Natural killer cell (primary cell): ENCODE data around the gene GRB10. TPM values are rescaled to one million over a fixed set of nuclear protein-coding genes. Genes with fewer than 3 reads are reported as not detected.
"Not testable (repeated sequence)": the region's sequence is repeated elsewhere in the genome, so short reads cannot be mapped to it uniquely, and the experiment has no call there.

Experiments
- ATAC-seq, 3 donors: fragments of 150-1000 bp in 2 of 3; fragments of 200-7000 bp in 1 of 3; cut with Tn5 transposase; 1 replicate in 1 of 3; 2 replicates in 2 of 3; pipeline ENCODE4 v1.10.0; 2021; ENCODE audit warnings: mild to moderate bottlenecking in 2 of 3, moderate library complexity in 2 of 3
- DNase-seq, 2 donors: peaks; one replicate each; pipeline versions ENCODE4 v3.0.0 to v3.0.0-alpha.2; 2013 to 2021; ENCODE audit warnings: mixed read lengths in 1 of 2
- H3K27ac ChIP-seq: one replicate; pipeline ENCODE4 v1.5.1; 2013; ENCODE audit warnings: mild to moderate bottlenecking, low read length
- H3K27me3 ChIP-seq: one replicate; pipeline ENCODE4 v1.6.1; 2013; ENCODE audit warnings: low read length; ENCODE audit not compliant: control insufficient read depth, insufficient read depth
- H3K36me3 ChIP-seq: one replicate; pipeline ENCODE4 v1.6.1; 2013; ENCODE audit warnings: low read length; ENCODE audit not compliant: control insufficient read depth, insufficient read depth
- H3K4me1 ChIP-seq: one replicate; pipeline ENCODE4 v1.6.1; 2013; ENCODE audit warnings: low read length; ENCODE audit not compliant: control insufficient read depth, insufficient read depth
- H3K4me3 ChIP-seq: one replicate; pipeline ENCODE4 v1.5.1; 2013; ENCODE audit warnings: low read length
- H3K9me3 ChIP-seq: one replicate; pipeline ENCODE4 v1.6.1; 2013; ENCODE audit warnings: low read length; ENCODE audit not compliant: control insufficient read depth, insufficient read depth
- H3K27ac Mint-ChIP-seq, 2 donors: one replicate each; pipeline ENCODE4 v1.8.0; 2022; ENCODE audit warnings: mild to moderate bottlenecking in 2 of 2, mixed read lengths in 2 of 2, moderate library complexity in 1 of 2
- H3K27me3 Mint-ChIP-seq, 2 donors: one replicate each; pipeline ENCODE4 v1.8.0; 2022; ENCODE audit warnings: low read depth in 2 of 2, mixed read lengths in 2 of 2
- H3K36me3 Mint-ChIP-seq: one replicate; pipeline ENCODE4 v1.8.0; 2022; ENCODE audit warnings: mixed read lengths
- H3K4me1 Mint-ChIP-seq, 2 donors: one replicate each; pipeline ENCODE4 v1.8.0; 2022; ENCODE audit warnings: mixed read lengths in 2 of 2
- H3K4me3 Mint-ChIP-seq: one replicate; pipeline ENCODE4 v1.8.0; 2022; ENCODE audit warnings: mild to moderate bottlenecking, moderate library complexity, mixed read lengths
- H3K9me3 Mint-ChIP-seq, 2 donors: one replicate each; pipeline ENCODE4 v1.8.0; 2022; ENCODE audit warnings: mixed read lengths in 2 of 2
- CTCF ChIP-seq: fragments of 200-600 bp; IDR thresholded peaks from one replicate; pipeline ENCODE4 v1.8.0; 2022; ENCODE audit warnings: antibody characterized with exemption
- WGBS: methylation state at CpG from one replicate; pipeline ENCODE4 v1.1.7; 2013; ENCODE audit warnings: missing lambda C conversion rate; ENCODE audit not compliant: insufficient coverage; 5-methylcytosine and 5-hydroxymethylcytosine counted together
- intact Hi-C: fragments of 100-400 bp; cut with micrococcal nuclease; formaldehyde crosslinking; loops from one replicate; pipeline ENCODE4 v1.14.2; 2022
- total RNA-seq, 4 donors: library from RNA; stranded (reverse); fragments of 120-200 nt in 1 of 4; gene quantifications; one replicate each; pipeline versions ENCODE4 v1.2.3 to v1.2.4, GENCODE V29; 2013 to 2022

The GRB10 gene
- total RNA-seq, 3 donors from 2014 or later (not counting 1 experiment from before 2014, with no cell fraction given), result 0.16 to 24.4 (median 1.4) TPM

DNA sequence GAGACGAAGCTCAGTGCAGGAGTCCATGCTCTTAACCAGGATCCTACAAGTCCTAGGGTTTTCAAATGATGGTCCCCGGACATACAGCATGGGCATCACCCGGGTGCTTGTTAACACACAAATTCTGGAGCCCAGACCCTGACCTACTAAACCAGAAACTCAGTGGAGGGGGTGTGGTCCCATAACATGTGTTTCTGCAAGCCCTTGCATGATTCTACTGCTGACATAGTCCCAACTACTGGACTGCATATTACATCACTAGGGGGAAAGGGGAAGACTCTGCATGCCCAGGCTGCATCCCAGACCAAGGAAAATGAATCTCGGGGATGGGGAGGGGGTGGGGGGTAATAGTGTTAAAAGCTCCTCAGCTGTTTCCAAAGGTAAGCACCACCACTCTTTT is 40.3 kb downstream of the GRB10 start:
- no peak overlapping the region for H3K27ac ChIP-seq
- H3K4me3 ChIP-seq, result no peak overlapping the region
- peaks cover 11 to 14% of the 10 kb centered on the region in 2 donors for H3K4me1 Mint-ChIP-seq
- 94% methylated on average over 3 of the region's 4 CpGs for WGBS
- H3K27me3 ChIP-seq, result no peaks in the 10 kb centered on the region
- peaks cover 8% of the 10 kb centered on the region for H3K4me1 ChIP-seq
- no peaks in the 10 kb centered on the region for H3K9me3 ChIP-seq
- intact Hi-C loops, result no loop called here
- no peak overlapping the region for H3K27ac Mint-ChIP-seq
- no peaks in the 10 kb centered on the region for H3K36me3 Mint-ChIP-seq
- no peaks in the 10 kb centered on the region for H3K36me3 ChIP-seq
- H3K9me3 Mint-ChIP-seq, result no peaks in the 10 kb centered on the region
- DNase-seq, result no peak
- H3K27me3 Mint-ChIP-seq, result peaks cover 0 to 8% of the 10 kb centered on the region in 2 donors
- no peak overlapping the region for H3K4me3 Mint-ChIP-seq
- no peak for ATAC-seq
- TF ChIP-seq CTCF, result no peak

- TF ChIP-seq CTCF, result no peak
- Histone ChIP-seq H3K27me3 (no peaks in the 10 kb centered on the region), H3K4me1 (peaks cover 8% of the 10 kb centered on the region), H3K27ac (peak overlapping the region; percentile 46), H3K4me3 (no peak overlapping the region), H3K36me3 (no peaks in the 10 kb centered on the region), H3K9me3 (no peaks in the 10 kb centered on the region)
- ATAC-seq (peak; percentile 95 to 100 (median 97)), DNase-seq (peak; percentile 30 to 90)
- H3K9me3 Mint-ChIP-seq, result no peaks in the 10 kb centered on the region
- H3K27ac Mint-ChIP-seq, result peak overlapping the region; percentile 92 to 93
- intact Hi-C loops, result no loop called here
- no peaks in the 10 kb centered on the region for H3K36me3 Mint-ChIP-seq
- H3K4me1 Mint-ChIP-seq, result peaks cover 11 to 14% of the 10 kb centered on the region in 2 donors
- peak overlapping the region; percentile 74 for H3K4me3 Mint-ChIP-seq
- WGBS, result 10% methylated on average over 6 of the region's 7 CpGs
- H3K27me3 Mint-ChIP-seq, result peaks cover 0 to 8% of the 10 kb centered on the region in 2 donors
Observed at GRCh38 chr7:50739744-50740435, 42.8 kb downstream of the GRB10 start.

- no peaks in the 10 kb centered on the region for H3K36me3 Mint-ChIP-seq
- Histone ChIP-seq H3K36me3 (no peaks in the 10 kb centered on the region), H3K9me3 (no peaks in the 10 kb centered on the region), H3K4me1 (peaks cover 8% of the 10 kb centered on the region), H3K4me3 (no peak overlapping the region), H3K27ac (no peak overlapping the region), H3K27me3 (no peaks in the 10 kb centered on the region)
- DNase-seq (no peak), ATAC-seq (no peak)
- peak overlapping the region; percentile 92 to 93 for H3K27ac Mint-ChIP-seq
- H3K27me3 Mint-ChIP-seq, result peaks cover 0 to 8% of the 10 kb centered on the region in 2 donors
- no peak overlapping the region for H3K4me3 Mint-ChIP-seq
- H3K4me1 Mint-ChIP-seq, result peaks cover 11 to 14% of the 10 kb centered on the region in 2 donors
- no peaks in the 10 kb centered on the region for H3K9me3 Mint-ChIP-seq
- no peak for TF ChIP-seq CTCF
- intact Hi-C loops, result no loop called here
- WGBS, result no CpG with 5 or more reads among the region's 3 CpGs
Observed at GRCh38 chr7:50738932-50739331, 43.8 kb downstream of the GRB10 start.

GRCh38 chr7:50735836-50736235 is 46.9 kb downstream of the GRB10 start:
- H3K4me1 Mint-ChIP-seq, result peaks cover 11 to 14% of the 10 kb centered on the region in 2 donors
- H3K36me3 ChIP-seq, H3K36me3 Mint-ChIP-seq, DNase-seq, H3K27ac Mint-ChIP-seq, H3K4me3 Mint-ChIP-seq, H3K4me3 ChIP-seq, H3K27me3 ChIP-seq, H3K9me3 Mint-ChIP-seq, H3K9me3 ChIP-seq, ATAC-seq, H3K27ac ChIP-seq, H3K4me1 ChIP-seq, intact Hi-C loops, H3K27me3 Mint-ChIP-seq: not testable (repeated sequence)
- 89% methylated on average over 8 of the region's 8 CpGs for WGBS
